OCI-LY7 (cell line): Measurements from ENCODE around the gene LY86.

Experiments used
- CTCF ChIP-seq: fragments of 200-600 bp; sonication (generic); conservative IDR thresholded peaks from 2 replicates; pipeline ENCODE4 v1.5.1; 2014; ENCODE audit warnings: mild to moderate bottlenecking, antibody characterized with exemption, low read length, moderate library complexity, mixed read lengths
- EZH2phosphoT487 ChIP-seq: fragments of 200-600 bp; sonication (generic); IDR thresholded peaks from 2 replicates; pipeline ENCODE4 v1.6.1; 2018; ENCODE audit warnings: low read depth, borderline replicate concordance, mild to moderate bottlenecking, mixed run types, antibody characterized with exemption, low read length, moderate library complexity, mixed read lengths

GRCh38 chr6:6649824-6650349 is 61.4 kb downstream of the LY86 start:
- TF ChIP-seq CTCF: no peak
- TF ChIP-seq EZH2phosphoT487: no peak
